ENCODE data around the gene PRIMPOL. TPM values are rescaled to one million over a fixed set of nuclear protein-coding genes. Genes with fewer than 3 reads are reported as not detected.
"Not testable (repeated sequence)": the region's sequence is repeated elsewhere in the genome, so short reads cannot be mapped to it uniquely, and the experiment has no call there.

PRIMPOL gene
- 28.3 TPM for total RNA-seq

- peak; percentile 91 for DNase-seq
These were observed at the start of gene PRIMPOL, which contains the start of gene CASP3 for GRCh38 chr4:184649026-184649970. Gene PRIMPOL (plus strand): TSS chr4:184649738. CDS start chr4:184657141, 7,403 bp downstream. Gene CASP3 (minus strand): TSS chr4:184649447. CDS start chr4:184638453, 10,994 bp downstream.

- not testable (repeated sequence) for DNase-seq
These were observed 48.6 kb upstream of the PRIMPOL start for GRCh38 chr4:184600982-184601381.

GRCh38 chr4:184602857-184603256, 46.7 kb upstream of the PRIMPOL start:
- DNase-seq, result not testable (repeated sequence)

- not testable (repeated sequence) for DNase-seq
These were observed 42.1 kb upstream of the PRIMPOL start for GRCh38 chr4:184607429-184607828.

- no peak for DNase-seq
These were observed 37.5 kb upstream of the PRIMPOL start for GRCh38 chr4:184612074-184612473.

- no peak for DNase-seq
These were observed 36.1 kb upstream of the PRIMPOL start for GRCh38 chr4:184613405-184613804.

- DNase-seq, result no peak
These were observed 35.0 kb upstream of the PRIMPOL start for GRCh38 chr4:184614509-184614908.

GRCh38 chr4:184616168-184616567, 33.4 kb upstream of the PRIMPOL start:
- DNase-seq, result not testable (repeated sequence)

- no peak for DNase-seq
These were observed 32.6 kb upstream of the PRIMPOL start for GRCh38 chr4:184616633-184617551.

GRCh38 chr4:184617600-184618196, 31.8 kb upstream of the PRIMPOL start:
- DNase-seq, result no peak

- no peak for DNase-seq
These were observed 29.2 kb upstream of the PRIMPOL start for GRCh38 chr4:184620212-184620867.

- DNase-seq, result no peak
These were observed 28.0 kb upstream of the PRIMPOL start for GRCh38 chr4:184621518-184621917.

- DNase-seq, result not testable (repeated sequence)
These were observed 25.0 kb upstream of the PRIMPOL start for GRCh38 chr4:184624504-184624903.

- DNase-seq, result no peak
These were observed 24.5 kb upstream of the PRIMPOL start for GRCh38 chr4:184624972-184625554.

- DNase-seq, result not testable (repeated sequence)
These were observed 23.5 kb upstream of the PRIMPOL start for GRCh38 chr4:184625783-184626596.

- DNase-seq, result no peak
These were observed 21.4 kb upstream of the PRIMPOL start for GRCh38 chr4:184628103-184628502.

- no peak for DNase-seq
These were observed 16.7 kb upstream of the PRIMPOL start for GRCh38 chr4:184632842-184633241.

- no peak for DNase-seq
These were observed 14.2 kb upstream of the PRIMPOL start for GRCh38 chr4:184635381-184635780.

- no peak for DNase-seq
These were observed 13.4 kb upstream of the PRIMPOL start for GRCh38 chr4:184636144-184636543.

- no peak for DNase-seq
These were observed 12.6 kb upstream of the PRIMPOL start for GRCh38 chr4:184636897-184637296.

Measured in skin of body (tissue), 2 donors.